Fibroblast of pulmonary artery (primary cell): ENCODE data around the gene SLC16A12.

Experiments used
- DNase-seq: peaks from one replicate; pipeline ENCODE4 v3.0.0-alpha.2; 2010; ENCODE audit warnings: low read depth
- H3K4me3 ChIP-seq: replicated peaks from 2 replicates; pipeline ENCODE4 v1.5.1; 2011; ENCODE audit warnings: low read depth, mild to moderate bottlenecking, control low read depth, low read length, moderate library complexity
- TF ChIP-seq, protein P1 (sequence below): IDR thresholded peaks from 2 replicates; pipeline ENCODE4 v1.5.1; 2011; ENCODE audit warnings: mild to moderate bottlenecking, control low read depth, low read length, inconsistent platforms; ENCODE audit errors: missing control alignments

SLC16A12 gene

DNA sequence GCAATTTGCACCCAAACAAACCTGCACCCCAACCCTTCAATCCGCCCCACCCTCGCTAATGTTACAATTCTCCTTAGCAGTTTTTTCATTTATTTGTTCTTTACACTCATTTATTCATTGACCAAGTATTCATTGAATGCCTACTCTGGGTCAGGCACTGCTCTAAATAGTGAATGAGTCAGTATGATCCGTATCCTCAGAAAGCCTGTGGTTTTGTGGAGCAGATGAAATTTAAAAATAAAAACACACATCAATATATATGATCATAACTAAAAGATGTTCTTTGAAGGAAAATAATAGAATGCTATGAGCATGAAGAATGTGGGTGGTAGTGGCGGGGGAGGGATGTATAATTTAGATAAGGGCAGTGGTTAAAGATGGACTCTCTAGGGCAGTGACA, 107.8 kb downstream of the SLC16A12 start:
- TF ChIP-seq, protein P1, sequence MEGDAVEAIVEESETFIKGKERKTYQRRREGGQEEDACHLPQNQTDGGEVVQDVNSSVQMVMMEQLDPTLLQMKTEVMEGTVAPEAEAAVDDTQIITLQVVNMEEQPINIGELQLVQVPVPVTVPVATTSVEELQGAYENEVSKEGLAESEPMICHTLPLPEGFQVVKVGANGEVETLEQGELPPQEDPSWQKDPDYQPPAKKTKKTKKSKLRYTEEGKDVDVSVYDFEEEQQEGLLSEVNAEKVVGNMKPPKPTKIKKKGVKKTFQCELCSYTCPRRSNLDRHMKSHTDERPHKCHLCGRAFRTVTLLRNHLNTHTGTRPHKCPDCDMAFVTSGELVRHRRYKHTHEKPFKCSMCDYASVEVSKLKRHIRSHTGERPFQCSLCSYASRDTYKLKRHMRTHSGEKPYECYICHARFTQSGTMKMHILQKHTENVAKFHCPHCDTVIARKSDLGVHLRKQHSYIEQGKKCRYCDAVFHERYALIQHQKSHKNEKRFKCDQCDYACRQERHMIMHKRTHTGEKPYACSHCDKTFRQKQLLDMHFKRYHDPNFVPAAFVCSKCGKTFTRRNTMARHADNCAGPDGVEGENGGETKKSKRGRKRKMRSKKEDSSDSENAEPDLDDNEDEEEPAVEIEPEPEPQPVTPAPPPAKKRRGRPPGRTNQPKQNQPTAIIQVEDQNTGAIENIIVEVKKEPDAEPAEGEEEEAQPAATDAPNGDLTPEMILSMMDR = no peak
- DNase-seq = peak; percentile 60
- no peak overlapping the region for H3K4me3 ChIP-seq

DNA sequence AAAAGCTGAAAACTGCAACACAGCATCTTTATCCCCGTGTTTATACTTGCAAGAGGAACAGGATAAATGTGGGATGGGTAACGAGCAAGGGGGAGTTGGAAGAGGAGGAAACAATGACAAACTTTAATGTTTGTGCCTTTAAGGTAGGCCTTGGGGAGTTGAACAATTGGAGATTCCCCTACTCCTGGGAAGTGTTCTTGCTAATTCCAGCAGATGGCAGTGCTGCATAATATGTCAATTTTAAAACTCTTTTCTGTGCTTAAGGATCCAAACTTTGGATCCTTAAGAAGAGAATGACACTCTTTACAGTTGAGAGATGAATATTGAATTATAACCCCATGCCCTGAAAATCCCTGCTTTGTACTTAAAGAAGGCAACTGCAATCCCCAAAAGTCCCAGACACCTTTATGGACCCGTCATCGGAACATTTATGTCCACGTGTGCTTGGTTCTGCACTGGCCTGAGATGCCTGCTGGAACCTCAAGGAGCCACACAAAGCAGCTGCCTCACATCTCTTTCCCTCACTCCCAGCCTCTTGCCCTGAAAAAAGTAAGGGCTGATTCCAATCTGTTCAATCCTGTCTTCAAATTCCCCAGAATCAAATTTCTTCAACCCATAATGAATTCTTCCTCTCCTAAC, 109.0 kb downstream of the SLC16A12 start:
- TF ChIP-seq, protein P1 = peak; percentile 80
- peak; percentile 83 for DNase-seq
- no peak overlapping the region for H3K4me3 ChIP-seq

DNA sequence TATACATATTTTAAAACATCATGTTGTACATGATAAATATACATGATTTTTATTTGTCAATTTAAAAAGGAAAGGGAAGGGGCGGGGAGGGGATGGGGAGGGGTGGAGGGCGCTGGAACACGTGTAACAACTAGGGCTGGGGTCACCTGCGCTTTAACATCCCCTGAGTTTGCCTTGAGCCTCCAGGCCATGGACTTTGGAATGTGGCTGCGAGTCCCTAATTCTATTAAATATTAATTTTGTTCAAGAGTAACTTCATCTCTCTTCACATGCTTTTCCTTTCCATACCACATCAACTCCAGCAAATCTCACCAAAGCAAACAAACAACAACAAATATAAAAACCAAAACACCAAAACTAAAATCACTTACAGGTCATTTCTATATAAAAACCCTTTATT, 110.4 kb downstream of the SLC16A12 start:
- no peak overlapping the region for H3K4me3 ChIP-seq
- TF ChIP-seq, protein P1 = no peak
- no peak for DNase-seq

DNA sequence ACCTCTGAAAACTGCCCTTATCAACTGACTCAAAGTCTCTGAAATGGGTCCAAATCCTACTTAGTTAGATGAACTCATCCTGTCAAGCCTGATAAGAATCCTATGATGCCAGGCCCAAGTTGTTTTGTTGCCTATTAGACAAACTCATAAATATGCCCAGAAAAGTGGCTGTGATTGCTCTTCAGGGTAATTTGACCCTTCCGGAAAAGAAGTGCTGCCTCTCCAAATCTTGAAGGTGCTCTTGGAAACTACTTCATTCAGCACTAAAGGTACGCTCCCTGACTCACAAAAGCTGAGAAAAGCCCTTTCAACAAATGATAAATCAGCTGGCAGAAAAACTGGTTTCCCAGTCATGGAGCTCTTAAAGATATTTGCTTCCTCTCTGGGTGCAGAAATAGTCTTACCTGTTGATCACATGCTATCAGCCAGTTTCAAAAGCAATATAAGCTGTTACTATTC, 114.3 kb downstream of the SLC16A12 start:
- TF ChIP-seq, protein P1 = no peak
- no peak for DNase-seq
- H3K4me3 ChIP-seq = no peak overlapping the region

DNA sequence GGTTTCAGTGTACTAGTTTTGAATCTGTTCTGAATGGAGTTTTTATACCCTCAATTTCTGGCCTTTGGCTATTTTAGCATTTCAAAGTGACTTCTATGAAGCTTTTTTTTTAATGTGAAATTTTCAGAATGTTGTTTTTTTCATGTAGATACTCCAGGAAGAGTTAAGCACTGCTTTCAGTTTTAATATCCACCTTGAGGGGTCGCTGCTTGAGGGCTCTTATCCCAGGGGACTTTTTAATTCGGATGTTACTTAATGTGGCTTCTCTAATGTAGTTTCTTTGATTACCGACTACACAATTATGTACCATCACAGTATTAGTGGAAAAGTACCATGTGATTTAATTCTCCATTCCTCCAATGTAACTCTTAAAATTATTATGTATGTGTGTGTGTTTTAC, 115.8 kb downstream of the SLC16A12 start:
- TF ChIP-seq, protein P1 = peak; percentile 59
- peak; percentile 49 for DNase-seq
- H3K4me3 ChIP-seq = peak overlapping the region; percentile 14

DNA sequence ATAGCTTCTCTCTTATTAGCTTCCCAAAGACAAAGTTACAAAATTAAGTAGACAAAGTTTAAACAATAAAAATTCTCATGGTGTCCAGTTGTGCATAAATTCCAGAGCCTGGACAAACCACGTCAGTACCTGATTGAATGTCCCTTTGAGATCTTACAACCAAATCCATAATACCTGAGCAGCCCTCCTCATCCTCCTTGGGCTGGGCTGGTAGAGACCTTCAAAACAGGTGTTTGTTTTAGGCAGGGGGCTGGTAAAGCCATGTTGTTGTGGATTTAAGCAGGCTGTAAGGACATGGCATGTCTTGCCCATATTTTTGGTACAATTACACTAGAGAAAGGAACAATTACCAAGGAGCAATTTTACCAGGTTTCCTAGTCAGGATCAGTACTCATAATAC, 118.9 kb downstream of the SLC16A12 start:
- TF ChIP-seq, protein P1 = no peak
- no peak for DNase-seq
- no peak overlapping the region for H3K4me3 ChIP-seq
